Activated naive CD4-positive, alpha-beta T cell treated with anti-CD3 and anti-CD28 coated beads for 36 hours (primary cell): ENCODE data around the gene PACRG. TPM values are rescaled to one million over a fixed set of nuclear protein-coding genes. Genes with fewer than 3 reads are reported as not detected.
"Not testable (repeated sequence)": the region's sequence is repeated elsewhere in the genome, so short reads cannot be mapped to it uniquely, and the experiment has no call there.

Experiments
- CTCF ChIA-PET: fragments of 350-600 bp; sonication (Branson Sonifier 250); formaldehyde crosslinking; loops from one replicate; lab custom pipeline; 2021; ENCODE audit warnings: antibody characterized with exemption; lab: Charles Lee
- DNase-seq: peaks from one replicate; pipeline ENCODE4 v3.0.0-alpha.2; 2020
- H3K27ac Mint-ChIP-seq: one replicate; pipeline ENCODE4 v1.8.0; 2021; ENCODE audit warnings: mild to moderate bottlenecking, mixed read lengths
- H3K27me3 Mint-ChIP-seq: one replicate; pipeline ENCODE4 v1.8.0; 2021; ENCODE audit warnings: low read depth, mixed read lengths
- H3K36me3 Mint-ChIP-seq: one replicate; pipeline ENCODE4 v1.8.0; 2021; ENCODE audit warnings: low read depth, mixed read lengths
- H3K4me1 Mint-ChIP-seq: one replicate; pipeline ENCODE4 v1.8.0; 2021; ENCODE audit warnings: low read depth, mixed read lengths
- H3K4me3 Mint-ChIP-seq: one replicate; pipeline ENCODE4 v1.8.0; 2021; ENCODE audit warnings: mild to moderate bottlenecking, moderate library complexity, mixed read lengths
- H3K9me3 Mint-ChIP-seq: one replicate; pipeline ENCODE4 v1.8.0; 2021; ENCODE audit warnings: mixed read lengths
- intact Hi-C: fragments of 100-400 bp; cut with micrococcal nuclease; formaldehyde crosslinking; loops from one replicate; pipeline ENCODE4 v1.15.1; 2023
- total RNA-seq, 2 experiments: library from RNA; stranded (reverse); gene quantifications; one replicate each; pipeline ENCODE4 v1.2.3, GENCODE V29; 2021

Gene PACRG
- total RNA-seq, 2 experiments from 2014 or later = not detected

- no peak for DNase-seq
- Mint-ChIP-seq H3K27me3 (peaks cover 16% of the 10 kb centered on the region), H3K4me1 (peaks cover 4% of the 10 kb centered on the region), H3K27ac (no peak overlapping the region), H3K36me3 (no peaks in the 10 kb centered on the region), H3K9me3 (no peaks in the 10 kb centered on the region), H3K4me3 (no peak overlapping the region)
- CTCF ChIA-PET = interaction anchor here (0.7 kb wide), 1 partner anchor 1108 kb away, joined by 4 read pairs; no protein-coding TSS in a partner anchor
- intact Hi-C loops = no loop called here
These were observed 581.1 kb downstream of the PACRG start for GRCh38 chr6:163308629-163309440.

GRCh38 chr6:163309491-163310026 lies 581.8 kb downstream of the PACRG start:
- CTCF ChIA-PET = interaction anchor here (0.7 kb wide), 1 partner anchor 1107 kb away, joined by 4 read pairs; no protein-coding TSS in a partner anchor

GRCh38 chr6:163310096-163310972 lies 582.6 kb downstream of the PACRG start:
- peaks cover 4% of the 10 kb centered on the region for H3K4me1 Mint-ChIP-seq
- CTCF ChIA-PET = no interaction called here
- DNase-seq = no peak
- intact Hi-C loops = no loop called here
- H3K27ac Mint-ChIP-seq = no peak overlapping the region
- no peaks in the 10 kb centered on the region for H3K36me3 Mint-ChIP-seq
- H3K27me3 Mint-ChIP-seq = peaks cover 14% of the 10 kb centered on the region
- H3K4me3 Mint-ChIP-seq = no peak overlapping the region
- no peaks in the 10 kb centered on the region for H3K9me3 Mint-ChIP-seq

More at GRCh38 chr6:163309491-163310026, 581.8 kb downstream of the PACRG start:
- Mint-ChIP-seq H3K4me1 (peaks cover 4% of the 10 kb centered on the region), H3K27me3 (peaks cover 16% of the 10 kb centered on the region), H3K27ac (no peak overlapping the region), H3K36me3 (no peaks in the 10 kb centered on the region), H3K9me3 (no peaks in the 10 kb centered on the region), H3K4me3 (no peak overlapping the region)
- intact Hi-C loops = no loop called here
- DNase-seq = no peak

GRCh38 chr6:163310973-163311383 lies 583.2 kb downstream of the PACRG start:
- no peak overlapping the region for H3K4me3 Mint-ChIP-seq
- H3K36me3 Mint-ChIP-seq = no peaks in the 10 kb centered on the region
- H3K9me3 Mint-ChIP-seq = no peaks in the 10 kb centered on the region
- H3K27ac Mint-ChIP-seq = no peak overlapping the region
- CTCF ChIA-PET = no interaction called here
- no peak for DNase-seq
- H3K4me1 Mint-ChIP-seq = peaks cover 4% of the 10 kb centered on the region
- H3K27me3 Mint-ChIP-seq = peaks cover 16% of the 10 kb centered on the region
- intact Hi-C loops = no loop called here

- CTCF ChIA-PET = no interaction called here
- intact Hi-C loops = no loop called here
- no peak for DNase-seq
- no peaks in the 10 kb centered on the region for H3K36me3 Mint-ChIP-seq
- H3K27ac Mint-ChIP-seq = no peak overlapping the region
- peaks cover 16% of the 10 kb centered on the region for H3K27me3 Mint-ChIP-seq
- H3K9me3 Mint-ChIP-seq = no peaks in the 10 kb centered on the region
- H3K4me1 Mint-ChIP-seq = peaks cover 4% of the 10 kb centered on the region
- no peak overlapping the region for H3K4me3 Mint-ChIP-seq
These were observed 584.1 kb downstream of the PACRG start for GRCh38 chr6:163311830-163312229.

DNA sequence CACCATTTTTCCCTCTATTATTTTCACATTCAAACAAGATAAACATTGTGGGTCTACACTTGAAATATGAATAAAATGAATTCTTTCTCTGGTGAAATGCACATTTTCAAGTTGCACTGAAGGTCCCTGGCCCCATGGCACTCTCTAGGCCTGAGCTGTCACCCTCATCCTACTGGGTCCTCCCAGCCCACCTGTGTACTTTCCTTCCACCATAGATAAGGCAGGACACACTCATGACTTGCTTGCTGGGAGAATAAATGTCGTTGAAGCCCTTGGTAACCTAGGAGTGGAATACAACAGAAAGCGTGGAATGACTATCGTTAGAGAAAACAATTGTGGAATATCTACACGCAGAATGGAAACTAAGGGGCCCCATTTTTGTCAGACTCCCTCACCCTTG lies 585.8 kb downstream of the PACRG start:
- Mint-ChIP-seq H3K4me1 (peaks cover 4% of the 10 kb centered on the region), H3K27me3 (peaks cover 16% of the 10 kb centered on the region), H3K27ac (no peak overlapping the region), H3K4me3 (no peak overlapping the region), H3K36me3 (no peaks in the 10 kb centered on the region), H3K9me3 (no peaks in the 10 kb centered on the region)
- CTCF ChIA-PET = no interaction called here
- intact Hi-C loops = no loop called here
- no peak for DNase-seq

DNA sequence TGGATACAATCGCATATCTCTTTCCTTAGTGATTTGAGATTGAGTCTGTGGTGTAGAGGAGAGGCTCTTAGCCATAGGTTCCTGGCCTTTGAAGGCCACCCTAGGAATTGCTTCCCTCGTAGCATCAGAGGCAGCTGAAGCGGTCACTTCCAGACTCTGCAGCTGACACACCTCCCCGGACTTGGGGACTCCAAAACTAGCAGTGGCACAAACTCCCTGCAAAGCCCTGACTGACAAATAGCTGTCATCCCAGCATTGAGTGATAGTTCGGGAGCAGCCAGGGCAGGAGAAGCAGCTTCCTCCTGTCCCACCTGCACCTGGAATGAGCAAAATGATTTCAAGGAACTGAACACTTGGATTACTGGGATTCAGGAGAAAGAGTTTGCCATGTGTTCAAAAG lies 586.2 kb downstream of the PACRG start:
- Mint-ChIP-seq H3K27ac (no peak overlapping the region), H3K4me1 (peaks cover 4% of the 10 kb centered on the region), H3K27me3 (peaks cover 16% of the 10 kb centered on the region), H3K36me3 (no peaks in the 10 kb centered on the region), H3K9me3 (no peaks in the 10 kb centered on the region), H3K4me3 (no peak overlapping the region)
- no peak for DNase-seq
- CTCF ChIA-PET = no interaction called here
- intact Hi-C loops = no loop called here

DNA sequence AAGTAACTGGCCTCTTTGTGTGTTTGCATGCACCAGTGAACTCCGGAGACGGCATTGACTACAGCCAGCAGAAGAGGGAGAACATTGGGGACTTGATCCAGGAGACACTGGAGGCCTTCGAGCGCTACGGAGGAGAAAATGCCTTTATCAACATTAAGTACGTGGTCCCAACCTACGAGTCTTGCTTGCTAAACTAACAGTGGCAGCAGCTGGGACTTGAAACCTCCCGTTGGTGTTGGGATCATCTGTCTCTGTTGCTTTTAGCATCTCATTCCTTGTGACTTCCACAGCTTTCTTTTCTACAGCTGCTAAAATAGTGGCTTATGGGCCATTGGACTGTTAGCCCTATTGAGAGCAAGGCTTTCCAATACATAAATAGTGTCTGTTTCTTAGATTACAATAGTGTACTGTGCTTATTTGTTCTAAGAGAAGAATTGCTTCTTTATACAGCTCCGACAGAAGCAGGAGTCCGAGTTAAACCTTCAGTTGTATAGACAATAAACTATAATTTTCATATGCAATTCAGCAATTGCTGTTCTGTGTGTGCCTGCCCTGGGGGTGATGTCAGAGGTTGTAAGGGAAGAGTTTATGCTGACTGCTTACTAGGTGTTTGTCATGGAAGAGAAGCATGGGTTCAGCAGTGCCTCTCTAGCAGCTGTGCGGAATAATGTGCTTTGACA lies 587.2 kb downstream of the PACRG start:
- H3K27ac Mint-ChIP-seq = no peak overlapping the region
- CTCF ChIA-PET = no interaction called here
- no peak overlapping the region for H3K4me3 Mint-ChIP-seq
- H3K36me3 Mint-ChIP-seq = no peaks in the 10 kb centered on the region
- no peak for DNase-seq
- intact Hi-C loops = no loop called here
- H3K9me3 Mint-ChIP-seq = no peaks in the 10 kb centered on the region
- H3K4me1 Mint-ChIP-seq = no peaks in the 10 kb centered on the region
- H3K27me3 Mint-ChIP-seq = peaks cover 12% of the 10 kb centered on the region

GRCh38 chr6:163316866-163317495 lies 589.2 kb downstream of the PACRG start:
- intact Hi-C loops, H3K9me3 Mint-ChIP-seq, H3K4me3 Mint-ChIP-seq, H3K4me1 Mint-ChIP-seq, DNase-seq, H3K27me3 Mint-ChIP-seq, CTCF ChIA-PET, H3K27ac Mint-ChIP-seq, H3K36me3 Mint-ChIP-seq: not testable (repeated sequence)

- peaks cover 6% of the 10 kb centered on the region for H3K27me3 Mint-ChIP-seq
- no peaks in the 10 kb centered on the region for H3K36me3 Mint-ChIP-seq
- intact Hi-C loops = no loop called here
- CTCF ChIA-PET = no interaction called here
- no peaks in the 10 kb centered on the region for H3K4me1 Mint-ChIP-seq
- no peak for DNase-seq
- no peak overlapping the region for H3K4me3 Mint-ChIP-seq
- no peaks in the 10 kb centered on the region for H3K9me3 Mint-ChIP-seq
- no peak overlapping the region for H3K27ac Mint-ChIP-seq
These were observed 590.5 kb downstream of the PACRG start for GRCh38 chr6:163318071-163318786.

DNA sequence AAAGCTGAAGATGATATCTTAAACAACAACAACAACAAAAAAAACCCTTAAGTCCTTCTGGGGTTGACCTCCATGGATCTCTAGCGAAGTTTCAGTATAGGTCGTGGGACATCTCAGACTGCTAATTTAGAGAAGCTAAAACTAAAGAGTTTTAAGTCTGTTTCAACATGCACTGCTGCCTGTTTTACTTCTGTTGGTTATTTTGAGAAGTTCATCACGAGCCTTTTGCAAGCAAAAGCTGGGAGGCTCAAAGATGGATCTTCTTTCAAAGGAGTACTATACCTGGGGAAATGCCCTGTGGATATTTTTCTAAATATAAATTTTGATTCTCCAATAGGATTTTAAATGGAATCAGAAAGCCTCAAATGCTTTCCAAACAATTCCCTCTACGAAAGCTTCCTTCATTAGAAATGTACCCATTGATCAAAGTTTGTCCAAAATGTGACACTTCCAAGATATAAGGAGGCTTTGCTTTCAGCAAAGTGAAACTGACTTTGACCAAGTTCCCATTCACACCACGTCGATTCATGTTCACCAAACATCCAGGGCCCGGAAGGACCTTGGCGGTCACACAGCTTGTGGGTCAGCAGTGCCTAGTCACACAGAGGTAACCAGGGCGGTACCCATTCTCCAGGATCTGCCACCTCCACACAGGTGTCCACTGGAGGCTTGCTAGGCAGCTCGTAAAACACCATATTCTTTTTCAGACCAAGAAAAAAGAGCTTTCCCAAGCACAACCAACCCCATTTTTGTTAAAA lies 592.0 kb downstream of the PACRG start:
- Mint-ChIP-seq H3K36me3 (no peaks in the 10 kb centered on the region), H3K27ac (no peak overlapping the region), H3K4me1 (no peaks in the 10 kb centered on the region), H3K9me3 (no peaks in the 10 kb centered on the region), H3K4me3 (no peak overlapping the region), H3K27me3 (peaks cover 13% of the 10 kb centered on the region)
- no peak for DNase-seq
- intact Hi-C loops = no loop called here
- CTCF ChIA-PET = no interaction called here
